Adrenal gland (tissue), 5 donors: ENCODE results near the gene KCNK10.

Experiments used
- CTCF ChIP-seq, 6 experiments: fragments of 450-650 bp in 4 of 6; fragments of 200-600 bp in 2 of 6; sonication (generic) in 1 of 6; IDR thresholded peaks; 1 replicate in 5 of 6; 2 replicates in 1 of 6; pipeline versions ENCODE4 v1.5.1 to v1.8.0; 2016 to 2021; ENCODE audit warnings: antibody characterized with exemption in 6 of 6, mild to moderate bottlenecking in 2 of 6, moderate library complexity in 1 of 6
- POLR2A ChIP-seq, 2 donors: fragments of 450-650 bp; IDR thresholded peaks; one replicate each; pipeline ENCODE4 v1.6.1; 2017; ENCODE audit warnings: antibody characterized with exemption in 2 of 2, mild to moderate bottlenecking in 2 of 2, moderate library complexity in 1 of 2
- donor health status: DM: no; HTN: no; CAD: no.

- TF ChIP-seq POLR2A (IDR thresholded peaks at IDR 0.05) (no peak), CTCF (IDR thresholded peaks at IDR 0.05) (no peak)
Measured at GRCh38 chr14:88346048-88346639, 23.1 kb upstream of the KCNK10 start.
